ENCODE data around the gene CERT1.

Gene CERT1

GRCh38 chr5:75514323-75514722 lies 2.9 kb upstream of the CERT1 start:
- Histone ChIP-seq H2AFZ (ENCODE audit: low read depth, low read length) (no peak overlapping the region), H3K79me1 (replicated peaks; ENCODE audit: low read length, poor library complexity, severe bottlenecking) (peaks cover 2% of the 10 kb centered on the region), H3K36me3 (ENCODE audit: control insufficient read depth in 1 of 2, insufficient read depth in 2 of 2, low read depth in 1 of 2, low read length in 2 of 2) (peaks cover 0 to 2% of the 10 kb centered on the region in 2 experiments), H4K8ac (ENCODE audit: low read length) (no peak overlapping the region), H3K23ac (ENCODE audit: low read length in 2 of 2) (no peak overlapping the region), H2BK12ac (ENCODE audit: low read length in 2 of 2) (no peak overlapping the region), H3K4me3 (ENCODE audit: insufficient read depth in 1 of 2, low read depth in 1 of 2, low read length in 2 of 2) (no peak overlapping the region), H2BK120ac (ENCODE audit: low read depth, low read length) (no peak overlapping the region), H3K9me3 (ENCODE audit: control insufficient read depth, low read length) (no peaks in the 10 kb centered on the region), H3K4ac (ENCODE audit: low read depth in 1 of 2, low read length in 2 of 2) (no peak overlapping the region), H4K91ac (ENCODE audit: low read length) (no peak overlapping the region), H2BK5ac (ENCODE audit: low read depth, low read length, poor library complexity, severe bottlenecking) (no peak overlapping the region), H3K27ac (ENCODE audit: low read length, poor library complexity, severe bottlenecking) (no peak overlapping the region), H2AK5ac (ENCODE audit: low read length, severe bottlenecking) (no peak overlapping the region), H3K4me2 (ENCODE audit: low read length, poor library complexity, severe bottlenecking) (no peak overlapping the region), H3K27me3 (ENCODE audit: control insufficient read depth in 1 of 2, insufficient read depth in 1 of 2, low read length in 2 of 2) (no peaks in the 10 kb centered on the region), H3K4me1 (ENCODE audit: control insufficient read depth, insufficient read depth, low read depth, low read length) (peaks cover 5% of the 10 kb centered on the region), H3K9ac (ENCODE audit: low read length) (peak overlapping the region; percentile 96), H3K18ac (ENCODE audit: low read depth in 1 of 2, low read length in 2 of 2) (no peak overlapping the region), H3K14ac (ENCODE audit: low read length in 2 of 2) (no peak overlapping the region), H2BK15ac (ENCODE audit: low read depth, poor library complexity, severe bottlenecking) (no peak overlapping the region)
- 100% methylated on average over 1 of the region's 3 CpGs for WGBS
- DNase-seq = no peak

DNA sequence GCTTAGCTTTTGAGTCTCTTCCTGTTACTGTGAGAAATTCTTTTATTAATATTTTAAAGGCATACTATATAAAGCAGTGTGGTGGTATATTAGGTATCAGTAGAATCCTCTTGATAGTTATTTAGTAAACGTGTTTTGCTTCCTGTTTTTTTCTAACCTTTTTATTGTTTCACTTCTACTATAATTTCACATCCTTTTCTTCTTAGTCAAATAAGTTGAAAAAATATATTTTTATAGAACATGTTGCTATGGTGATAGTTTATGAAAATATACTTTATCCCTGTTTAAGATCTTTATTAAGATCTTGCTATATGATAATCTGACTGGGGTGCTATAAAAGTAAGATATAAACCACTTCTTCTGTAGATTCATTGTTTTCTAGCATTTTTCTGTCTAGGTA lies 2.4 kb upstream of the CERT1 start:
- no peak overlapping the region for H3K14ac ChIP-seq (ENCODE audit: low read length in 2 of 2)
- peaks cover 2% of the 10 kb centered on the region for H3K79me1 ChIP-seq (replicated peaks; ENCODE audit: low read length, poor library complexity, severe bottlenecking)
- no peaks in the 10 kb centered on the region for H3K27me3 ChIP-seq (ENCODE audit: control insufficient read depth in 1 of 2, insufficient read depth in 1 of 2, low read length in 2 of 2)
- H3K9me3 ChIP-seq (ENCODE audit: control insufficient read depth, low read length) = no peaks in the 10 kb centered on the region
- H3K4me3 ChIP-seq (ENCODE audit: insufficient read depth in 1 of 2, low read depth in 1 of 2, low read length in 2 of 2) = peak overlapping the region in 1 of 2 experiments; percentile 95
- H2BK12ac ChIP-seq (ENCODE audit: low read length in 2 of 2) = no peak overlapping the region
- H3K9ac ChIP-seq (ENCODE audit: low read length) = peak overlapping the region; percentile 96
- no peak for DNase-seq
- no peak overlapping the region for H2AFZ ChIP-seq (ENCODE audit: low read depth, low read length)
- H3K27ac ChIP-seq (ENCODE audit: low read length, poor library complexity, severe bottlenecking) = no peak overlapping the region
- no peak overlapping the region for H3K18ac ChIP-seq (ENCODE audit: low read depth in 1 of 2, low read length in 2 of 2)
- no peak overlapping the region for H2BK5ac ChIP-seq (ENCODE audit: low read depth, low read length, poor library complexity, severe bottlenecking)
- H3K4me2 ChIP-seq (ENCODE audit: low read length, poor library complexity, severe bottlenecking) = no peak overlapping the region
- H2AK5ac ChIP-seq (ENCODE audit: low read length, severe bottlenecking) = no peak overlapping the region
- H4K8ac ChIP-seq (ENCODE audit: low read length) = no peak overlapping the region
- no peak overlapping the region for H2BK15ac ChIP-seq (ENCODE audit: low read depth, poor library complexity, severe bottlenecking)
- no peak overlapping the region for H3K4ac ChIP-seq (ENCODE audit: low read depth in 1 of 2, low read length in 2 of 2)
- H3K36me3 ChIP-seq (ENCODE audit: control insufficient read depth in 1 of 2, insufficient read depth in 2 of 2, low read depth in 1 of 2, low read length in 2 of 2) = peaks cover 0 to 2% of the 10 kb centered on the region in 2 experiments
- no peak overlapping the region for H4K91ac ChIP-seq (ENCODE audit: low read length)
- no CpG with 5 or more reads among the region's 1 CpG for WGBS
- H3K4me1 ChIP-seq (ENCODE audit: control insufficient read depth, insufficient read depth, low read depth, low read length) = peaks cover 5% of the 10 kb centered on the region
- no peak overlapping the region for H3K23ac ChIP-seq (ENCODE audit: low read length in 2 of 2)
- H2BK120ac ChIP-seq (ENCODE audit: low read depth, low read length) = no peak overlapping the region

GRCh38 chr5:75512383-75513074 lies 1.1 kb upstream of the CERT1 start:
- peak overlapping the region; percentile 96 for H3K9ac ChIP-seq (ENCODE audit: low read length)
- 90% methylated on average over 15 of the region's 16 CpGs for WGBS
- no peak overlapping the region for H4K91ac ChIP-seq (ENCODE audit: low read length)
- peak overlapping the region in 1 of 2 experiments; percentile 95 for H3K4me3 ChIP-seq (ENCODE audit: insufficient read depth in 1 of 2, low read depth in 1 of 2, low read length in 2 of 2)
- H3K36me3 ChIP-seq (ENCODE audit: control insufficient read depth in 1 of 2, insufficient read depth in 2 of 2, low read depth in 1 of 2, low read length in 2 of 2) = peaks cover 0 to 2% of the 10 kb centered on the region in 2 experiments
- no peak overlapping the region for H3K27ac ChIP-seq (ENCODE audit: low read length, poor library complexity, severe bottlenecking)
- no peak overlapping the region for H2BK5ac ChIP-seq (ENCODE audit: low read depth, low read length, poor library complexity, severe bottlenecking)
- no peaks in the 10 kb centered on the region for H3K79me1 ChIP-seq (replicated peaks; ENCODE audit: low read length, poor library complexity, severe bottlenecking)
- no peak overlapping the region for H3K4ac ChIP-seq (ENCODE audit: low read depth in 1 of 2, low read length in 2 of 2)
- H4K8ac ChIP-seq (ENCODE audit: low read length) = no peak overlapping the region
- H3K9me3 ChIP-seq (ENCODE audit: control insufficient read depth, low read length) = no peaks in the 10 kb centered on the region
- no peak overlapping the region for H2AFZ ChIP-seq (ENCODE audit: low read depth, low read length)
- H2BK12ac ChIP-seq (ENCODE audit: low read length in 2 of 2) = no peak overlapping the region
- H2BK15ac ChIP-seq (ENCODE audit: low read depth, poor library complexity, severe bottlenecking) = no peak overlapping the region
- peaks cover 3% of the 10 kb centered on the region for H3K4me1 ChIP-seq (ENCODE audit: control insufficient read depth, insufficient read depth, low read depth, low read length)
- H3K4me2 ChIP-seq (ENCODE audit: low read length, poor library complexity, severe bottlenecking) = peak overlapping the region; percentile 68
- DNase-seq = no peak
- no peak overlapping the region for H2BK120ac ChIP-seq (ENCODE audit: low read depth, low read length)
- no peak overlapping the region for H3K23ac ChIP-seq (ENCODE audit: low read length in 2 of 2)
- no peak overlapping the region for H3K18ac ChIP-seq (ENCODE audit: low read depth in 1 of 2, low read length in 2 of 2)
- H3K27me3 ChIP-seq (ENCODE audit: control insufficient read depth in 1 of 2, insufficient read depth in 1 of 2, low read length in 2 of 2) = no peaks in the 10 kb centered on the region
- H2AK5ac ChIP-seq (ENCODE audit: low read length, severe bottlenecking) = no peak overlapping the region
- H3K14ac ChIP-seq (ENCODE audit: low read length in 2 of 2) = no peak overlapping the region

GRCh38 chr5:75510836-75511434 lies 494 bp downstream of the CERT1 start:
- Histone ChIP-seq H4K91ac (ENCODE audit: low read length) (peak overlapping the region; percentile 89), H3K14ac (ENCODE audit: low read length in 2 of 2) (peak overlapping the region in 1 of 2 experiments; percentile 97), H4K8ac (ENCODE audit: low read length) (peak overlapping the region; percentile 85), H2BK12ac (ENCODE audit: low read length in 2 of 2) (peak overlapping the region in 1 of 2 experiments; percentile 76), H3K9me3 (ENCODE audit: control insufficient read depth, low read length) (no peaks in the 10 kb centered on the region), H3K4ac (ENCODE audit: low read depth in 1 of 2, low read length in 2 of 2) (peak overlapping the region; percentile 88 to 98), H3K36me3 (ENCODE audit: control insufficient read depth in 1 of 2, insufficient read depth in 2 of 2, low read depth in 1 of 2, low read length in 2 of 2) (peaks cover 0 to 2% of the 10 kb centered on the region in 2 experiments), H3K9ac (ENCODE audit: low read length) (peak overlapping the region; percentile 97), H3K23ac (ENCODE audit: low read length in 2 of 2) (peak overlapping the region; percentile 87 to 96), H2BK120ac (ENCODE audit: low read depth, low read length) (peak overlapping the region; percentile 54), H2BK5ac (ENCODE audit: low read depth, low read length, poor library complexity, severe bottlenecking) (peak overlapping the region; percentile 91), H3K4me1 (ENCODE audit: control insufficient read depth, insufficient read depth, low read depth, low read length) (peaks cover 2% of the 10 kb centered on the region), H3K79me1 (replicated peaks; ENCODE audit: low read length, poor library complexity, severe bottlenecking) (no peaks in the 10 kb centered on the region), H3K4me3 (ENCODE audit: insufficient read depth in 1 of 2, low read depth in 1 of 2, low read length in 2 of 2) (peak overlapping the region; percentile 94), H3K27ac (ENCODE audit: low read length, poor library complexity, severe bottlenecking) (peak overlapping the region; percentile 11), H3K18ac (ENCODE audit: low read depth in 1 of 2, low read length in 2 of 2) (peak overlapping the region; percentile 94 to 98), H3K27me3 (ENCODE audit: control insufficient read depth in 1 of 2, insufficient read depth in 1 of 2, low read length in 2 of 2) (no peaks in the 10 kb centered on the region), H2BK15ac (ENCODE audit: low read depth, poor library complexity, severe bottlenecking) (peak overlapping the region; percentile 26), H3K4me2 (ENCODE audit: low read length, poor library complexity, severe bottlenecking) (peak overlapping the region; percentile 65), H2AK5ac (ENCODE audit: low read length, severe bottlenecking) (no peak overlapping the region), H2AFZ (ENCODE audit: low read depth, low read length) (peak overlapping the region; percentile 91)
- no peak for DNase-seq
- under 1% methylated on average over 40 of the region's 54 CpGs for WGBS
